HG03378 (cell line): ENCODE results near the gene OR10K2.
"Not testable (repeated sequence)": the region's sequence is repeated elsewhere in the genome, so short reads cannot be mapped to it uniquely, and the experiment has no call there.

Experiments used
- ATAC-seq: cut with Tn5 transposase; IDR thresholded peaks from one replicate; pipeline ENCODE4 v1.9.1; 2021; ENCODE audit warnings: mild to moderate bottlenecking, moderate library complexity; ENCODE audit not compliant: unreplicated experiment

Gene OR10K2, protein sequence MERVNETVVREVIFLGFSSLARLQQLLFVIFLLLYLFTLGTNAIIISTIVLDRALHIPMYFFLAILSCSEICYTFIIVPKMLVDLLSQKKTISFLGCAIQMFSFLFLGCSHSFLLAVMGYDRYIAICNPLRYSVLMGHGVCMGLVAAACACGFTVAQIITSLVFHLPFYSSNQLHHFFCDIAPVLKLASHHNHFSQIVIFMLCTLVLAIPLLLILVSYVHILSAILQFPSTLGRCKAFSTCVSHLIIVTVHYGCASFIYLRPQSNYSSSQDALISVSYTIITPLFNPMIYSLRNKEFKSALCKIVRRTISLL

DNA sequence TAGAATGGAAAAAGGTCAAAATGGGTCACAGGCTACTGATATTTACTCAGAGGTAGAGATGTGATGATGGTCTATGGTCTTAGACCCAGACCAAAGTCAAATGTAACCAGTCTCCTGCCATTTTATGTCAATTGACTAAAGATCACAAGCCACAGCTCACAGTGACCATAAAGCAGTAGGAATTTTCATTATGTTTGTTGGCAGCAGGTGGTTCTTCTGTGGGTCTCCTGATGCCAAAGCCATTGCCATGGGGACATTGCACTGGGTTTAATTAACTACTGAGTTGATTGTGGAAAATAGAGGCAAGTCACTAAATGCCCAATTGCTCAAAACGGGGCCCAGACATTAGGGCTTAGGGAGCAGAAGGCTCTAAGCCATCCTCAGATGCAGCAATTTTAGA is at the start of gene OR10K2:
Gene OR10K2 (minus strand): TSS at position 101 of the 400 bp plus-strand sequence. CDS start 5,371 bp downstream, outside the sequence.
- ATAC-seq, result no peak

DNA sequence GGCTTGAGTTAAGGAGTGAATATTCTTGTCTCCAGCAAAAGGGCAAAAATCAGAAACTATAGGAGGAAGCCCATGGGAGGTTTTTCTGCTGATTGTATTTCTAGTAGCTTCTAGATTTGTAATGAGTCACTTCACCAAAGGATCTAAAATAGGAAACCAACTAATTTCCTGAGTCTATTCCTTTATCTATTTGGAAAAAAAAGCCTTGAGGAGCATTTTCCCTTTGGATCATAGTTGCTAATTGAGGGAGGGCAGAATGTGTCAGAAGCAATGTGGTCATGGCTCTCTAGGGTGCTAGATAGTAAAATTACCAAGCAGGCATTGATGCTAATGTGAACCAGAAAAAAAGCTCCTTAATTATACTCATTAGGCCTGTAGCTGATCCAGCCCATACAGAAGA is 45.9 kb upstream of the OR10K2 start, which contains the start of gene OR10R2:
Gene OR10R2 (plus strand): TSS at position 301 of the 400 bp plus-strand sequence. CDS start 106 bp downstream, outside the sequence.
- no peak for ATAC-seq

DNA sequence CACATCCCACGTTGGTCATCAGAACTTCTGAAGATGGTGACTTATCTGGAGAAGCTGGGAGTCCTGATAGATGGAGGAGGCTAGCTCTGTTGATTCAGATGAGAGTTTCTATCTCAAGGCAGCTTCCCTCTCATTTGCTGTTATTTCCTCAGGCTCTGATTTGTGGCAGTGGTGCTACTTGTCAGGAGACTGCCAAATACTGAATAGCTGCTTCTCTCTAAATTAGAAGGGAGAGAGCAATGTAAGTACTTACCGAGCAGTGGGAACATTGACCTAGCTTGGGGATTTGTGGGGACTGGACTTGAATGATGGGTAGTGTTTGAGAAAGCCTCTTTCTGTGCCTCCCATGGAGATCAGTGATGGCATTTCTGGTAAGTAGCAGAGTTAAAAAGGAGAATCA is 35.5 kb upstream of the OR10K2 start, which contains the start of gene OR10K1:
Gene OR10K1 (plus strand): TSS at position 301 of the 400 bp plus-strand sequence. CDS start 3,728 bp downstream, outside the sequence.
- ATAC-seq, result no peak

DNA sequence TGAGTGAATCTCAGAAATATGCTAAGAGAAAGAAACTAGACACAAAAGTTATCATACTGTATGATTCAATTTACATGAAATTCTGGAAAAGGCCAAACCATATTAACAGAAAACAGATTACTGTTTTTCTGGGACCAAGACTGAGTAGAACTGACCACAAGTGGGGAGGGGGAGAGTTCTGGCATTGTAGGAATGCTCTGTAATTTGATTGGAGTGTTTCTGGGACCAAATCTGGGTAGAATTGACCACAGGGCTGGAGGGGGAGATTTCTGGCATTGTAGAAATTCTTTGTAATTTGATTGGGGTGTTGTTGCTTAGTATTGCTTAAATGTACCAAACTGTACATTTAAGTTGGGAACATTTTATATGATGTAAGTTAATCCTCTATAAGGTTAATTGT is 32.2 kb upstream of the OR10K2 start:
- ATAC-seq, result no peak

DNA sequence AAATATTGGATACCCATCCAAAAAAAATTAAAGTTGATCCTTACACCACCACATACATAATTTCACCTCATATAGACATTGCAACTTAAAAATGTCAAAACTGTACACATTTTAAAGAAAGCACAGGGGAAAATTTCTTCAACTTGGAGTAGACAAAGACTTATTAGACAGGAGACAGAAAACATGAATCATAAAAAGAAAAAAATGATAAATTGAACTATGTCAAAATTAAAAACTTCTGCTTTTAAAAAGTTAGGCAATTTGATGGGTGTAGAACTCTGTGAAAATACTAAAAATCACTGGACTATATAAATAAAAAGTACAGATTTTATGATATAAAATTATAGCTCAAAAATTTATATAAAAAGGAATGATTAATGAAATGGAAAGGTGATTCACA is 31.2 kb upstream of the OR10K2 start:
- no peak for ATAC-seq

DNA sequence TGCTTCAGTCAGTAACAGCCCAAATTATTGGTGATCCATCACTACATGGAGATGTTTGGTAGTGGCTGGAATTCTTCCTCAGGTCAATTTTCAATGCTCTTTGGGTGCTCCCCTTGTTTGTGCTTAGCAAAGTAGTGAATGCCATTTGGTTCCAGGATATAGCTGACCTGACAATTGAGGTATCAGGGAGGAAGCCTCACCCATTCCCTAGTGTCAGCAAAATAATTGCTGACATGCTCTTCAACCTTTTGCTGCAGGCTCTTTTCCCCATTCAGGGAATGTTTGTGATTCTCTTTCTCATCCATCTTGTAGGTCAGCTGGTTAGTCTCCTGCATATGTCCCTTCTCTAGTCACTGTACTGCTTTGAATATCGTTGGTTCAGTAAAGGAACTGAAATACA is 28.5 kb upstream of the OR10K2 start:
- no peak for ATAC-seq

DNA sequence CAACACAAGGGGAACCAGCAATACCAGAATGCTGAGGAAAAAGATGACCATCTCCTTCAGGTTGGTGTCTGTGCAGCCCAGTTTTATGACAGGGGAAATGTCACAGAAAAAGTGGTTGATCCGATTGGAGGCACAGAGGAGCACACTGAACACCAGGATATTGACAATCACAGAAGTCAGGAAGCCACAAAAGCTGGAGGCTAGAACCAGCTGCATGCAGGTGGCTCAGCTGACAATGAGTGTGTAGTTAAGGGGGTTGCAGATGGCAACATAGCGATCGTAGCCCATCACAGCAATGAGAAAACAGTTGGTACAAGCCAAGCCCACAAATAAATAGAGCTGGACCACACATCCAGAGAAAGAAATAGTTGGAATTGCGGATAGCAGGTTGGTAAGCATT is 19.3 kb upstream of the OR10K2 start:
- ATAC-seq, result no peak

DNA sequence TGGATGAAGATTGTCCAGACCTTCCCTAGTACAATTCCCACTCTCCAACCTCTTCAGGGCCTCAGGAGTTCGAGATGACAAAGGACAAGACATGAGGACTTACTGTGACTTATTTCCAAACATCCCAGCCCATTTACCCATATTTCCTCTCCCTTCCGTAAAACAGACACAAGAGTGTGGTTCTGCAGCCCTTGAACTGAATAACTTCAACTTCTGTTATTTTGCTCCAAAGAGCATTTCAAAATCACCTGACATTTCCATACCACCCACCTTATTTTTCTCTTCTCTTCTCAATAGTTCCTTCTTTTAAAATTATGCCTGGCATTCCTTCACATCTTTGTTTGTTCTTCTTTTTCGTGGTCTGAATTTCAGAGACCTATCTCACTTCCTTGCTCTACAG is 8.7 kb upstream of the OR10K2 start:
- ATAC-seq, result no peak

DNA sequence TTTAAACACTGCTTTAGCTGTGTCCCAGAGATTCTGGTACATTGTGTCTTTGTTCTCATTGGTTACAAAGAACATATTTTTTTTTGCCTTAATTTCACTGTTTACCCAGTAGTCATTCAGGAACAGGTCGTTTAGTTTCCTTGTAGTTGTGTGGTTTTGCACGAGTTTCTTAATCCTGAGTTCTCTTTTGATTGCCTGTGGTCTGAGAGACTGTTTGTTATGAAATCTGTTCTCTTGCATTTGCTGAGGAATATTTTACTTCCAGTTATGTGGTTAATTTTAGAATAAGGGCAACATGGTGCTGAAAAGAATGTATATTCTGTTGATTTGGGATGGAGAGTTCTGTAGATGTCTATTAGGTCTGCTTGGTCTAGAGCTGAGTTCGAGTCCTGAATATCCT is 4.1 kb upstream of the OR10K2 start:
- not testable (repeated sequence) for ATAC-seq

DNA sequence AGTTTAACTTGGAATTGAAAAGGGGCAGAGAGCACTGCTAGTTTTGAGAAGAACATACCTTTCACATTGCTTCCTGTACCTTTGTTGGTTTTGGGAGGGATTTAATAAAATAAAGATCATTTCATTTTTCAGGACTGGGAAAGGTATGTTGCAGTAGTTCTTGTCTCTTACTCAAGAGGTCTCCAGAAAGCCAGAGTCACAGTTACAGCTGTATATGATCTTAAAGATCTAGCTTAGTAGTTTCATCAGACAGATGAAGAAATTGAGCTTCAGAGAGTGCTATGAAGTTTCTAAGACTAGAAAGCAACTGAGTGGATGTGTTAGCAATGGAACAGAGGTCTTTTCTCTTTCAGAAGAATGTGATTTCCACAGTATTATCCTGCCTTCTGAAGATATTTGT is 1.0 kb downstream of the OR10K2 start:
- ATAC-seq, result no peak

DNA sequence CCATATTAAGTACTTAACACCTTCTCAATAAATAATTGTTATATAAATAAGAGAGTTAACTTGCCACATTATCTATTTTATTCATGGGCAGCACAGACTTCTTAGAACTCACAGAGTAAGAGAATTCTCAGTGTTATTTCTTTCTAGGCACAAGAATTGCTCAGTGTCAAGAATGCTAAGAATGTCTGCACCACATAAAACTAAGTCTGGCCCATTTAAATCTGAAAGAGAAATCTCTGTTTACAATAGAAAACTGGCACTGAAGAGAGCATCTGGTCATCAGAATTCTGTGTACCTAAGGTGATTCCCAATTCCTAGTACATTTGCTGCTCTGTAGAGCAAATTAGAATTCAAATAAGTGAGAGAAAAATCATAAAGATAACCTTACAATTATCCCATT is 3.8 kb downstream of the OR10K2 start:
- ATAC-seq, result no peak

DNA sequence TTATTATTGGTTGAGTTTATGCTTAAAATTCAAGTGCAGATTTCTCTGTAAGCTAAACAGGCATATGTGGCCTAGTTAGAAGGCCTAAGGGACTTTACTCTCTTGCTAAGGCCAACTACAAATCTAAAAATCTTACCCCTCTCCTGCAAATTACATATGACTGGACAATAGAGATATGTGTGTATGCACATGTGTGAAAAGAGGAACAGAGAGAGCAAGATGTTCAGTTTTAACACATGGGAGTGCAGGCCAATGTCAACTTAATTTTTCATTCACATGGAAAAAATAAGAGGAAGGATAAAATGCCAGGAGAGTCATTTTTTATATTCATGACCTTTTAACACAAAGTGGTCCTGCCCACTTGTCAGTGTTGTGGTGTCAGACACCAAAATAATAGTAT is 8.5 kb downstream of the OR10K2 start:
- ATAC-seq, result no peak

DNA sequence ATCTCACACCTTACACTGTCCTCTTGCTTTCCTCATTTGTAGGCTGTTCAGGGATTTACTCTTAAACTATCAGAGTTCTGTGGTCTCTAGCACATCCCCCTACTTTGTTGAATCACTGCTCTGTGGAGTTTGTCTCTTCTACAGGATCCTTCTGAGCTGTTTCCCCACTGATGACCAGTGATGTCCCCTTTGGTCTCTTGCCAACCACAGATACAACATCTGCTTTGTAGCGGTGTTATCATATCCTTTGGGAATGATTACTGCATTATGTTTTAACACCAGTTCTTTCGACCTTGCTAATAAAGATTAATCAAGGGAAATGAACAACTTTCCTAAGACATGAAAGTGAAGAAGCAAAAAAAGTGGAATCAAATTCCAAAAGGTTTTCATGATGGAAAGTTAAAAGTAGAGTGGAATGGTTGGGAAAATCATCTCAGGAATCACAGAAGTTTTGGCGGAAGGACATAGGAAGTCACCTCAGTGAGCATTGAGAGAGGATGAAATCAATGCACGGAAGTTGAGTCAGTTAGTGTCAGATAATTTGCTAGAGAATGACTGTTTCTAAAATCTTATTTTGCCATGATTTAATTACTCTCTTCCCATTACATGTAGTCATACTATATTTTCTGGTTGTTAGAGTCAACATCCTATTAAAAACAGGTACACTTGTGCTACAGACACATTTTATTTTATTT is 11.2 kb downstream of the OR10K2 start:
- ATAC-seq, result no peak

DNA sequence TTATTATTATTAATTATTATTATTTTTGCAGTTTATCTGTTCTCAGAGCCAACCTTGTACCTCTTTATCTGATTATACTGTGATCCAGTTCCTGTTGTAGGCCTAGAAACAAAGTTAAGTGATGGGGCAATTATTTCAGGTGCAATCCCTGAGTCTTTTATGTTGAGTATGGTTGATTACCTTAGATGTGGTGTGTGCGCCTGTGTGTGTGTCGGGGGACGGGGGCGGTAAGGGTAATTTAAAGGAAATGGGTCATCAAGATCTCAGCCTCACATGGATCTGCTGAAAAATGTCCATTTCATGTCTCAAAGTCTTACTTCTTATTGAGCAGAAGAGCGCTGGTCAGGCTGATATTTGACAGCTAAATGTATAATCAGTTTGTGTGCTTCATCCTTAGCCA is 18.9 kb downstream of the OR10K2 start:
- ATAC-seq, result no peak

DNA sequence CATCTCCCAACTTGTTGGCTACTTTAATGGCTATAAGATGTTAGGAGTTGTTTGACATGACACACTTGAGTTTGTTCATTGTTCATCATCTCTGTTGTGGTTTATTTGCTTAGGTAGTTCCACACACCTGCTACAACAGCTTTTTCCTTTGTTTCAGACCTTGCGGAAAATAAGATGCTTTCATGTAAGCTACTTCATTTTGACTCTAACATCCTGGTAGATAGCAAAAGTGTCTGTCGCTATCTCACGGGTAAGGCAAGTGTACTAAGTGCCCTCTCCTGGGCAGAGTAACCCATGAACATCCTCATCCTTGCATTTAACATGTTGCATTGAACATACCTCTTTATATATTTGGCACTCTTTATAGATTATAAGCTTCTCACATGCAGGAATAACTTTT is 25.2 kb downstream of the OR10K2 start:
- ATAC-seq, result no peak

DNA sequence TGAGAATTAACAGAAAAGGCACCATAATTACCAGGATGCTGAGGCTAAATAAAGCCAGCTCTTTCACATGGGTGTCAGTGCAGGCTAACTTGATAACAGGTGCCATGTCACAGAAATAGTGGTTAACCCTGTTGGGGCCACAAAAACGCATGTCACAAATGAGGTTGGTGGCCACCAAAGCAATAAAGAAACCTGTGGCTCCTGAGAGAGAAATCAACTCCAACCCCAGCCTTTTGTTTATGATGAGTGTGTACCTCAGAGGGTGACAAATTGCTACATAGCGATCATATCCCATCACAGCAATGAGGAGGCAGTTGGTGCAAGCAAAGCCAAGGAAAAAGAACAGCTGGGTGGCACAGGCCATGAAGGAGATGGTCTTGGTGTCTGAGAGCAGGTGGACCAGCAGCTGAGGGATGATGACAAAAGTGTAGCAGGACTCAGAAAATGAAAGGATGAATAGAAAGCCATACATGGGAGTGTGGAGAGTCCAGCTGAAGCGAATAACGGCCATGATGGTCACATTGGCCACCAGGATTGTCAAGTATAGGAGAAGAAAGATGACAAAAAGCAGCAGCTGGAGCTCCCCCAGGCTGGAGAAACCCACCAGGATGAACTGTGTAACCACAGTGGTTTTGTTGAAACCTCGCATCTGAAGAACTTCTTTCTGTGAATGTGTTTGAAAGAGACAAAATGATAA is 27.1 kb downstream of the OR10K2 start, which contains the start of gene OR10T2:
Gene OR10T2 (minus strand): TSS at position 649 of the 697 bp plus-strand sequence. CDS start 0 bp downstream, at position 649.
- ATAC-seq, result no peak

DNA sequence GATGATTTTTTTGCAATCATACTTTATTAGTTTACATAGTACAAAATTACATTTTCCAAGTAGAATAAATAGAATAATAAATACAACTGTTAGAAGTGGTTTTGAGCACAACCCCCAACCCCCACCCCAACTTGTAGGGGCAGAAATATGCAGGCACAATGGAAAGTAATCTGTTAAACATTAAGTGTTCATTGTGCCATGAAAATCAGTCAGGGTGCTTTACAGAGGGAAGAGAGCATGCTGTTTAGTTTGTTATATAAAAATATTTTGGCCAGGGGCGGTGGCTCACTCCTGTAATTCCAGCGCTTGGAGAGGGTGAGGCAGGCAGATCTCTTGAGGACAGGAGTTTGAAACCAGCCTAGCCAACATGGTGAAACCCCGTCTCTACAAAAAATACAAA is 29.4 kb downstream of the OR10K2 start:
- ATAC-seq, result no peak

DNA sequence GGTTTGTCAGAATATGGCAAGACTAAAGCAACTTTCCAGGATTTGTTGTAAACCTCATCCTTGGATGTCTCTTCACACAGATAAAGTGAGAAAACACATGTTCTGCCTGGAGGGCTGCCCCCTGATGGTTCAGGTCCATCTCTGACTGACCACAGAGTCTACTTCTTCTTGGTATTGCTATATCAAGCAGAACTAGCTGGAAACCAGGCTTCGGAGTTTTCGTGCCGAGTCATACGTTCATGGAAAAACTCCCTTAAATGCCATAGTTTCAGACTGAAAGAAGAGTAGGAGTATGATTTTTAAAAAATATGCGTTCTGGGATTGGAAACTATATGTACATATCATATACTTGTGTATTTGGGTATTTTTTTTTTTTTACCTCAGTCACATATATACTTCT is 32.6 kb downstream of the OR10K2 start:
- no peak for ATAC-seq

DNA sequence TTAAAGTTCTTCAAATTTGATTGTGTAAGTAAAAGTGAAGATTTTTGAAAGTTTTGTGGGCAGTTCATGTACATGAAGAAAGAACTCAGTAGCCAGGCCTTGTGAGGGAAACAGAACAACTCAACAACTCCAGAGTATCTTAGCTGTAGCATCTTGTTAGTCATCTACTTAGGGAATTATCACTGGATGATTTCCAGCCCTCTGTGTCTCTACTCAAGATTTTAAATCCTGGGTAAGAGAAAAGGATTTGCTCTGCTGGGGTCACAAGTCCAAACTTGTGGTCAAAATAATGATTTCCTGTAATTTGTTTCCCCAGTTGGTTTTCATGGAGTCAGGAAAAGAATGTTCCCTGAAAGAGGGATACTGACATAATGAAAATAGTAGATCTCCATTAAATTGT is 34.9 kb downstream of the OR10K2 start:
- ATAC-seq, result no peak

DNA sequence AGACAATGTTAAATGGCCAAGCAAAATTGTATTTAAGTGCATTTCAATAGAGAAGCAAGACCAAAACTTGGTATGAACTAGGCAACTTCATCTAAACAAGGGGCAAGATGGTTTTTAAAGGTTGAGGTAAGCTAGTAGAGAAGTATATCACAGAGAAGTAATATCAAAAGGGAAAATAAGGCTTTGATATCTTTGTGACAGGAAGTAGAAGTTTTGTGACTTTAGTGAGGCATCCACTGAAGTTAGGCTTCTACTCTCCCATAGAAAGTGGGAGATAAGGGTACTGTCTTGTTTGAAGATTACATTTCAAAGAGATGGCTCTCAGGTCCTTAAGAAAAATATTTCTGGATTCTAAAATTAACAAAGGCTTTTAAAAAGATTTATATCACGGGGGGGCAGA is 35.7 kb downstream of the OR10K2 start:
- no peak for ATAC-seq

DNA sequence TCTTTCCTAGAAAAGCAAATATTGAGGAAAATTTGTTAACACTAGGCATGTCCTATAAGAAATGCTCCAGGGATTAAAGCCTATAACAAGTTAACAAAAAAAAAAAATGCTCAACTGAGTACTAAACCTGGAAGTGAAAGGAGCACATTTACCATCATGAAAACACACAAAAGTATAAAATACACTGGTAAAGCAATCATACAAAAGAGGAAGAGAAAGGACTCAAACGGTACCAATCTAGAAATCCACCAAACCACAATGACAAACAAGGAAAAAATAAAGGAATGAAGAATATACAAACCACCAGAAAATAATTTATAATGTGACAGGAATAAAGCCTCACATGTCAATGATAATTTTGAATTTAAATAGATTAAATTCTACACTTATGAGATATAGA is 51.2 kb downstream of the OR10K2 start:
- ATAC-seq, result no peak

DNA sequence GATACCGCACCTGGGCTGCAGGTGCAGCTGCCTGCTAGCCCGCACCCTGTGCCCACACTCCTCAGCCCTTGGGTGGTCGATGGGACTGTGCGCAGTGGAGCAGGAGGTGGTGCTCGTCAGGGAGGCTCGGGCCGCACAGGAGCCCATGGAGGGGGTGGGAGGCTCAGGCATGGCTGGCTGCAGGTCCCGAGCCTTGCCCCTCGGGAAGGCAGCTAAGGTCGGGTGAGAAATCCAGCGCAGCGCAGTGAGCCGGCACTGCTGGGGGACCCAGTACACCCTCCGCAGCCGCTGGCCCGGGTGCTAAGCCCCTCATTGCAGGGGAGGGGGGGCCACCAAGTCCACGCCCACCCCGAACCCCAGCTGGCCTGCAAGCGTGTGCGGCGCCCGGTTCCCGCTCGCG is 51.9 kb downstream of the OR10K2 start:
- ATAC-seq, result not testable (repeated sequence)
